Measurements from ENCODE around the gene REV1. TPM values are rescaled to one million over a fixed set of nuclear protein-coding genes. Genes with fewer than 3 reads are reported as not detected.

The REV1 gene
- total and polyA plus RNA-seq, 2 experiments from 2014 or later, result 32.9 to 46.7 TPM

GRCh38 chr2:99478632-99479031 lies 11.2 kb downstream of the REV1 start (continued):
- TF ChIP-seq CTCF (conservative IDR thresholded peaks at IDR 0.05; ENCODE audit: low read depth in 2 of 2) (no peak), CREB1 (CRISPR knock-in tag; IDR thresholded peaks at IDR 0.05; ENCODE audit: low read depth) (no peak)

- Histone ChIP-seq H3K27me3 (ENCODE audit: insufficient read depth) (no peaks in the 10 kb centered on the region), H3K36me3 (ENCODE audit: insufficient read depth) (no peaks in the 10 kb centered on the region), H4K20me1 (replicated peaks; ENCODE audit: insufficient read depth) (peaks cover 12% of the 10 kb centered on the region), H3K9me2 (ENCODE audit: insufficient read depth) (no peaks in the 10 kb centered on the region), H3K4me2 (no peak overlapping the region), H3K4me3 (no peak overlapping the region), H3K79me2 (replicated peaks; ENCODE audit: insufficient read depth) (peaks cover 97% of the 10 kb centered on the region), H3K4me1 (ENCODE audit: insufficient read depth) (peaks cover 39% of the 10 kb centered on the region), H3F3A (replicated peaks; ENCODE audit: low read depth) (no peaks in the 10 kb centered on the region), H3K27ac (ENCODE audit: low read depth) (no peak overlapping the region), H2AFZ (no peak overlapping the region)
- peaks cover 5% of the 10 kb centered on the region for H3K27me3 Mint-ChIP-seq (ENCODE audit: insufficient read depth, low read depth, poor library complexity)
- ATAC-seq (no peak), DNase-seq (ENCODE audit: low spot score) (no peak)
- H3K9me3 Mint-ChIP-seq, result no peaks in the 10 kb centered on the region
- H3K4me1 Mint-ChIP-seq, result peaks cover 50% of the 10 kb centered on the region
- H3K27ac Mint-ChIP-seq, result no peak overlapping the region
- H3K36me3 Mint-ChIP-seq (ENCODE audit: low read depth), result peaks cover 6% of the 10 kb centered on the region; the same call in 2 of the 3 replicates
- no peak overlapping the region for H3K4me3 Mint-ChIP-seq
- TF ChIP-seq POLR2AphosphoS5 (IDR thresholded peaks at IDR 0.05; ENCODE audit: low read depth), result no peak
- no peak for TF ChIP-seq REST (IDR thresholded peaks at IDR 0.05; ENCODE audit: unreplicated experiment)
- TF ChIP-seq NANOG (IDR thresholded peaks at IDR 0.05; ENCODE audit: borderline replicate concordance), result no peak
- no peak for TF ChIP-seq STAT1 (IDR thresholded peaks at IDR 0.05; ENCODE audit: unreplicated experiment)
- no peak for TF ChIP-seq CTCF (conservative IDR thresholded peaks at IDR 0.05; ENCODE audit: low read depth in 2 of 2)
- no peak for TF ChIP-seq EZH2 (IDR thresholded peaks at IDR 0.05; ENCODE audit: low read depth, unreplicated experiment)
- no peak for TF ChIP-seq ETS1 (IDR thresholded peaks at IDR 0.05)
- TF ChIP-seq ZNF331 (CRISPR knock-in tag; IDR thresholded peaks at IDR 0.05; ENCODE audit: low read depth), result no peak
- no peak for TF ChIP-seq EZH2phosphoT487 (IDR thresholded peaks at IDR 0.05; ENCODE audit: unreplicated experiment)
These were observed 12.8 kb downstream of the REV1 start for GRCh38 chr2:99477054-99477453.

All from GM23338 (cell line).